BE2C (cell line): ENCODE measurements around the gene SSR4.

Source experiments
- DNase-seq: peaks from one replicate; pipeline ENCODE4 v3.0.0-alpha.2; 2020
- H3K27me3 ChIP-seq: fragments of 250-450 bp; sonication (Bioruptor Pico); 2 replicates; pipeline ENCODE4 v1.5.1; 2020; ENCODE audit warnings: mild to moderate bottlenecking
- H3K36me3 ChIP-seq: fragments of 250-450 bp; sonication (Bioruptor Pico); 2 replicates; pipeline ENCODE4 v1.5.1; 2020; ENCODE audit warnings: mild to moderate bottlenecking
- H3K4me1 ChIP-seq: fragments of 250-450 bp; sonication (Bioruptor Pico); 2 replicates; pipeline ENCODE4 v1.5.1; 2020
- H3K4me3 ChIP-seq: 2 replicates; pipeline ENCODE4 v1.5.1; 2011; ENCODE audit warnings: low read depth, low read length
- H3K9me3 ChIP-seq: fragments of 250-450 bp; sonication (Bioruptor Pico); 2 replicates; pipeline ENCODE4 v1.5.1; 2020
- TF ChIP-seq, protein P1 (sequence below): IDR thresholded peaks from 2 replicates; pipeline ENCODE4 v1.5.1; 2012; ENCODE audit warnings: mild to moderate bottlenecking, low read depth, low read length

SSR4 gene

DNA sequence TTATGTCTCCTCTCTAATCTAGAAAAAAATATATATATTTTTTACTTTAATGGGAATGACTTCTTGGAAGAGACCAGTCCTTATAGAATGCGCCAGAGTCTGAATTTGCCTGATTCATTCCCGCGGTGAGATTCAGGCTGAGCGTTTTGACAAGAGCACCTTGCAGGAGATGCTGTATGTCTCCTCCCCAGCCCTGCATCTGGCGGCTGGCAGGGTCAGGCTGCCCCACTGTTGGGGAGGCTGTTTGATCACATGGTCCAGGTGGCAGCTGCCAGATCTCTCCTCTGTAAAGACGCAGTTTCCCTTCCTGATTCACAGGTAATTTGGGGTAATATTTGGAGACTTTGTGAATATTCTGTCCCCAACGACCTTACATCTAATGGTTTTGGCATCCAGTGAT is 26.1 kb downstream of the SSR4 start:
- no peak for DNase-seq
- no peak overlapping the region for H3K4me3 ChIP-seq
- no peaks in the 10 kb centered on the region for H3K9me3 ChIP-seq
- H3K36me3 ChIP-seq = no peaks in the 10 kb centered on the region
- TF ChIP-seq, protein P1, sequence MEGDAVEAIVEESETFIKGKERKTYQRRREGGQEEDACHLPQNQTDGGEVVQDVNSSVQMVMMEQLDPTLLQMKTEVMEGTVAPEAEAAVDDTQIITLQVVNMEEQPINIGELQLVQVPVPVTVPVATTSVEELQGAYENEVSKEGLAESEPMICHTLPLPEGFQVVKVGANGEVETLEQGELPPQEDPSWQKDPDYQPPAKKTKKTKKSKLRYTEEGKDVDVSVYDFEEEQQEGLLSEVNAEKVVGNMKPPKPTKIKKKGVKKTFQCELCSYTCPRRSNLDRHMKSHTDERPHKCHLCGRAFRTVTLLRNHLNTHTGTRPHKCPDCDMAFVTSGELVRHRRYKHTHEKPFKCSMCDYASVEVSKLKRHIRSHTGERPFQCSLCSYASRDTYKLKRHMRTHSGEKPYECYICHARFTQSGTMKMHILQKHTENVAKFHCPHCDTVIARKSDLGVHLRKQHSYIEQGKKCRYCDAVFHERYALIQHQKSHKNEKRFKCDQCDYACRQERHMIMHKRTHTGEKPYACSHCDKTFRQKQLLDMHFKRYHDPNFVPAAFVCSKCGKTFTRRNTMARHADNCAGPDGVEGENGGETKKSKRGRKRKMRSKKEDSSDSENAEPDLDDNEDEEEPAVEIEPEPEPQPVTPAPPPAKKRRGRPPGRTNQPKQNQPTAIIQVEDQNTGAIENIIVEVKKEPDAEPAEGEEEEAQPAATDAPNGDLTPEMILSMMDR = no peak
- peaks cover 5% of the 10 kb centered on the region for H3K4me1 ChIP-seq
- H3K27me3 ChIP-seq = no peaks in the 10 kb centered on the region

DNA sequence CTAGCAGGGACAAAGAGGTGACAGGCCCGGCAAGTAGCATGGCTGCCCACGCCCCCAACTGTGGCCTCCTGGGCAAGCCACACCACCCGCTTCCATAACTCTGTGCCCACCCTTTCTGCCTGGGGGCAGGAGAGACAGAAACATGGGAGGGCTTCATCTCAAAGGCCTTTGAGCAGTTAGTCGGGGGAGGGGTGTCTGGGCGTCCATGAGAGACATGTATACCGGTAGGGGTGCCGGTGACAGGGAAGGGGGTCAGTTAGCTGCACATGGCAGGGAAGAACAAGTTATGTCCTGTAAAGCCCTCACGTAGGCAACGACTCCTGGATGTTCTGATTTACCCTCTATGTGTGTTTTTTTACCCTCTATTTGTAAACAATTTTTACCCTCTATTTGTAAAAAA is 26.6 kb downstream of the SSR4 start:
- H3K36me3 ChIP-seq = no peaks in the 10 kb centered on the region
- H3K4me3 ChIP-seq = no peak overlapping the region
- H3K4me1 ChIP-seq = peaks cover 5% of the 10 kb centered on the region
- DNase-seq = no peak
- H3K27me3 ChIP-seq = no peaks in the 10 kb centered on the region
- TF ChIP-seq, protein P1 = no peak
- H3K9me3 ChIP-seq = no peaks in the 10 kb centered on the region

DNA sequence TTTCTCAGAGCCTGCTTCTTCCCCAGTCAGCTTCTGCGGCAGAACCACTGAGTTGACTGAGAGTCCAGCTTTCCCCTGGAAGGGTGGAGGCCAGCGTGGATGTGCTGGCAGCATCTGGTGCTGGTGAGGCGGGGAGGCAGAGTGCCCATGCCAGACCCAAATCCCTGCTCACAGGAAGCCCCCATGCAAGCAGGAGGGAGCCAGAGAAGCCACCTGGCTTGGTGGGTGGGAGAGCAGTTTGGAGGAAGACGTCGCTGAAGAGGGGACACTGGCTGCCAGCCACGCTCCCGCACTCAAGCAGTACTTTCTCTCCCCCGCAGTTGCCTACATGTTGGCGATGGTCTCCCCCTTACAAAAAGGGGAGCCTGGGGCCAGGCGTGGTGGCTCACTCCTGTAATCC is 29.9 kb downstream of the SSR4 start:
- no peaks in the 10 kb centered on the region for H3K9me3 ChIP-seq
- no peak overlapping the region for H3K4me3 ChIP-seq
- no peaks in the 10 kb centered on the region for H3K27me3 ChIP-seq
- TF ChIP-seq, protein P1 = no peak
- H3K36me3 ChIP-seq = no peaks in the 10 kb centered on the region
- H3K4me1 ChIP-seq = peaks cover 5% of the 10 kb centered on the region
- no peak for DNase-seq

DNA sequence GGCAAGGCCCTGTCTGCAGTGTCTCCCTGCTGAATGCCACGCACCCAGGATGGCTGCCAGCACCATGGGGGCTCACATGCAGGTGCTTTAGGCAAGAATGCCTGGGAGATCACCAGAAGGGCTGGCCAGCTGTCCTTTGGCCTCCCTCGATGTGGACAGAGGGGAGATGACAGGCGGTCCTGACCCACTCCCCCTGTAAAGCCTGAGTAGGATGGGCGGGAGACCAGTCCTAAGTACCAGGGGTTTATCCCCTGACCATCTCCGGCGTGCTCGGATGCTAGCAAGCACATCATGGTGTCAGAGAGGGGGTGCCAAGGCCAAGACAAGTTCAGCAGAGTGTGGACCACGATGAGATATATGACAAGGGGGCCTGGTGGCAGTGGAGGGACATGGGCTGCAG is 30.6 kb downstream of the SSR4 start:
- DNase-seq = no peak
- Histone ChIP-seq H3K4me1 (peaks cover 5% of the 10 kb centered on the region; the same call in 1 of the 2 replicates), H3K4me3 (no peak overlapping the region), H3K27me3 (no peaks in the 10 kb centered on the region), H3K9me3 (no peaks in the 10 kb centered on the region), H3K36me3 (no peaks in the 10 kb centered on the region)
- TF ChIP-seq, protein P1 = no peak

DNA sequence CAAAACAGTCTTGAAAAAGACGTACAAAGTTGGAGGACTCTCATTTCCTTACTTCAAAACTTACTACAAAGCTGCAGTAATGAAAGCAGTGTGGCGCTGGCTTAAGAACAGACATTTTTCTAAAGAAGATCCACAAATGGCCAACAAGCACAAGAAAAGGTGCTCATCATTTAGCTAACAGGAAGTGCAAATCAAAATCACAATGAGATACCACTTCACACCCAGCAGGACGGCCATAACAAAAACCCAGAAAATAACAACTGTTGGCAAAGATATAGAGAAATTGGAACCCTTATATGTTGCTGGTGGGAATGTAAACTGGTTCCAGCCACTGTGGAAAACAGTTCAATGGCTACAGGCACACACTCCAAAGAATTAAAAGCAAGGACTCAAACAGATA is 32.5 kb downstream of the SSR4 start:
- no peak for DNase-seq
- Histone ChIP-seq H3K9me3 (no peaks in the 10 kb centered on the region), H3K27me3 (no peaks in the 10 kb centered on the region), H3K36me3 (no peaks in the 10 kb centered on the region), H3K4me3 (no peak overlapping the region), H3K4me1 (no peaks in the 10 kb centered on the region)
- TF ChIP-seq, protein P1 = no peak

DNA sequence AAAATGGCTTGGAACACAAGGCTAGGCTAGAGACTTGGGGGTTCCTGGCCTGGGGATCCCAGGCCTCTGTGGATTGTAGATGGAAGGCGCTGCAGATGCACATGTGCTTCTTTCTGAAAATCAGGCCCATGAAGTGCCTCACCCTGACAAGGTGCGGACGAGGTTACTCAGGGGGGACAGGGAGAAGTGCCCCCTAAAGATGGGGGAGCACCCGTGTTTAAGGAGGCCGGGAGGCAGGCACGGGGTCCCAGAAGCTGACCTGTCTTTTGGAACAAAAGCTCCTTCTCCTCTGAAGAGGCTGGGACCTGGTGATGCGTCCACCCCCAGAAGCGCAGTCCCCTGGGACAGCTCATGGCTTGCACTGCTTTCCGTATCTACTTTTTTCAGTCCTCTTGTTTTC is 33.4 kb downstream of the SSR4 start:
- no peaks in the 10 kb centered on the region for H3K9me3 ChIP-seq
- H3K27me3 ChIP-seq = no peaks in the 10 kb centered on the region
- DNase-seq = no peak
- TF ChIP-seq, protein P1 = no peak
- H3K4me3 ChIP-seq = no peak overlapping the region
- H3K36me3 ChIP-seq = no peaks in the 10 kb centered on the region
- no peaks in the 10 kb centered on the region for H3K4me1 ChIP-seq
